IPS-20b (cell line): ENCODE data around the gene HOMER3.

Experiments used
- H3K27ac ChIP-seq: one replicate; pipeline ENCODE4 v1.5.1; 2013; ENCODE audit warnings: low read length
- H3K27me3 ChIP-seq: 2 replicates; pipeline ENCODE4 v1.6.1; 2013; ENCODE audit warnings: mild to moderate bottlenecking, low read length, inconsistent platforms; ENCODE audit not compliant: insufficient read depth
- H3K36me3 ChIP-seq: 2 replicates; pipeline ENCODE4 v1.6.1; 2013; ENCODE audit warnings: low read depth, mild to moderate bottlenecking, inconsistent platforms, low read length, moderate library complexity; ENCODE audit not compliant: insufficient read depth
- H3K4me1 ChIP-seq: 2 replicates; pipeline ENCODE4 v1.6.1; 2013; ENCODE audit warnings: mild to moderate bottlenecking, control low read depth, inconsistent platforms, low read length, moderate library complexity; ENCODE audit not compliant: insufficient read depth
- H3K4me3 ChIP-seq: 2 replicates; pipeline ENCODE4 v1.5.1; 2013; ENCODE audit warnings: mild to moderate bottlenecking, low read length, inconsistent platforms
- H3K9ac ChIP-seq: 2 replicates; pipeline ENCODE4 v1.6.1; 2013; ENCODE audit warnings: low read depth, mild to moderate bottlenecking, inconsistent platforms, low read length, moderate library complexity
- H3K9me3 ChIP-seq: 2 replicates; pipeline ENCODE4 v1.6.1; 2013; ENCODE audit warnings: mild to moderate bottlenecking, low read depth, low read length, inconsistent platforms; ENCODE audit not compliant: insufficient read depth

Gene HOMER3

DNA sequence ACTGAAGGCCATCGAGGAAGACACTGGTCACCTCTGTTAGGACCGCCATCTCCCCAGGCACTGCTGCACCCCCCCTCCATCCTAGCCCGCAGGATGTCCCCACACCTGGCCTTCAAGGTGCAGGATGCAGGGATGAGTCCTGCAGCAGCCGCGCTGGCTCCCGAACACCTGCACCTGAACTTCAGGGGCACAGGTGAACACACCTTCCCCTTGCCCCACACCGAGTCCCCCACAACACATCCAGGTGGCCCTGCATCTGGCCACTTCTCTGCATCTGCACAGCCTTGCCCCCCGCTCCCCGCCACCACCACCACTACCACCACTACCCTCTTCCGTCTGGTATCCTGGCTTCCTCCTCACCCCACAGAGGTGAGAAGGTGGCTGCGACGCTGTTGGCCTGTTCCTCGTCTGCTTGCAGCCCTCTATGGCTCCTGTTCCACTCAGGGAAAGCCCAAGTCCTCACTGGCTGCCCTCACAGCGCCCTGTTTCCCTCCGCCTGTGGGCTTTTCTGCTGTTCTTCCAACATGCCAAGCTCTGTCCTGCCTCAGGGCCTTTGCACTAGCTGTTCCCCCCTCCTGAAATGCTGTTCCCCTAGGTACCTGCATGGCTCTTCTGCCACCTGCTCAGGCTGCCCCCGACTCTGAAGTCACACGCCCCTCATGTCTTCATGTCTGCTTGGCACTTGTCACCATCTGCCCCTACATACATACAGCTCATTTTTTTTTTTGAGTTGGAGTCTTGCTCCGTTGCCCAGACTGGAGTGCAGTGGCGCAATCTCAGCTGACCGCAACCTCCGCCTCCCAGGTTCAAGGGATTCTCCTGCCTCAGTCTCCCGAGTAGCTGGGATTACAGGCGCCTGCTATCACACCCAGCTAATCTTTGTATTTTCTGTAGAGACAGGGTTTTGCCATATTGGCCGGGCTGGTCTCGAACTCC, 43.7 kb downstream of the HOMER3 start:
- Histone ChIP-seq H3K36me3 (no peaks in the 10 kb centered on the region), H3K4me1 (no peaks in the 10 kb centered on the region; the same call in 1 of the 2 replicates), H3K27me3 (peaks cover 27% of the 10 kb centered on the region), H3K27ac (no peak overlapping the region), H3K4me3 (no peak overlapping the region), H3K9ac (no peak overlapping the region), H3K9me3 (no peaks in the 10 kb centered on the region)

DNA sequence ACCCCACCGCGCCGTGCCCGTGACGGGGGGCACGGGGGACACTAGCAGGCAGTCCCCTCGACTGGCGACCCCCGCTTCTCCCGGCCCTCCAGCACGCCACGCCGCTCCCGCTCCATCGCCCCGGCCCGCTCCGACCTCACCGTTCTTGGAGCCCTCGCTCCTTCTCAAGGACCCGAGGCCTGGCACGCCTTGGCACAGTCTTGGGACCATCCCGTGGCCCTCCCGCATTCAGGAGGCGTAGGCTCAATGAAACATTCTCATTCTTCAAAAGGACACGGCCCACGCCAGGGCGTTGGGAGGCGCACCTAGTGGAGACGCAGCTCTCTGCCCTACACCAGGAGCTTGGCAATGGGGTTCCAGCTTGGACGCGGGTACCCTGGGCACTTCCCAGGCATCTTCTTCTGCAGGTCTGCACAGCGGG, 44.6 kb downstream of the HOMER3 start:
- H3K4me3 ChIP-seq, result peak overlapping the region; percentile 26; the same call in 1 of the 2 replicates

DNA sequence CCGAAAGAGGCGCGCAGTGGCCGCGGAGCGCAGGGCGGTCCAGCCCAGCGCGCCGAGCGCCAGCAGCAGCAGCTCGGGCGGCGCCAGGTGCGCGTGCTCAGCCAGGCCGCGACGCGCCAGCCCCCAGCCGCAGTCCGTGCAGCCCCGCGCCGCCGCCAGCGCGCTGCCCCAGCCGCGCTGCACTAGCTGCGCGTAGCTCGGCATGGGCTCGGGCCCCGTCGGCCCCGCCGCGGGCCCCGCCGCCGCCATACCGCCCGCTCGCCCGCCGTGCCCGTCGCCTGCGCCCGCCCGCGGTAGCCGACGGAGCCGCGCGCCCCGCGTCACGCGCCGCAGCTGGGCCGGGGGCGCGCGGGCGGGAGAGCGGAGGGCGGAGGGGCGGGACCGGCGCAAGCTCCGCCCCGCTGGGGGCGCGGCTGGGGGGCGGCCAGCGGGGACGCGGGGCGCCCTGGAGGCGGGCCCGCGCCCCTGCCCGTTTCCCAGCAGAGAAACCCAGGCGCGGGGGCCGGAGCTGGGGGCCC, 45.1 kb downstream of the HOMER3 start, which contains the start of gene CERS1:
Gene CERS1, minus strand, starts transcription at position 335 of the 518 bp plus-strand sequence. Its CDS starts 86 bp downstream, at position 249.
- Histone ChIP-seq H3K27me3 (peaks cover 27% of the 10 kb centered on the region), H3K4me3 (peak within 1 kb of the TSS; percentile 71; the same call in 1 of the 2 replicates), H3K27ac (no peak within 1 kb of the TSS)

More for the DNA sequence above, 44.6 kb downstream of the HOMER3 start:
- no peaks in the 10 kb centered on the region for H3K9me3 ChIP-seq
- H3K4me1 ChIP-seq, result no peaks in the 10 kb centered on the region; the same call in 1 of the 2 replicates
- no peaks in the 10 kb centered on the region for H3K36me3 ChIP-seq
- H3K27me3 ChIP-seq, result peaks cover 27% of the 10 kb centered on the region
- no peak overlapping the region for H3K9ac ChIP-seq
- no peak overlapping the region for H3K27ac ChIP-seq

DNA sequence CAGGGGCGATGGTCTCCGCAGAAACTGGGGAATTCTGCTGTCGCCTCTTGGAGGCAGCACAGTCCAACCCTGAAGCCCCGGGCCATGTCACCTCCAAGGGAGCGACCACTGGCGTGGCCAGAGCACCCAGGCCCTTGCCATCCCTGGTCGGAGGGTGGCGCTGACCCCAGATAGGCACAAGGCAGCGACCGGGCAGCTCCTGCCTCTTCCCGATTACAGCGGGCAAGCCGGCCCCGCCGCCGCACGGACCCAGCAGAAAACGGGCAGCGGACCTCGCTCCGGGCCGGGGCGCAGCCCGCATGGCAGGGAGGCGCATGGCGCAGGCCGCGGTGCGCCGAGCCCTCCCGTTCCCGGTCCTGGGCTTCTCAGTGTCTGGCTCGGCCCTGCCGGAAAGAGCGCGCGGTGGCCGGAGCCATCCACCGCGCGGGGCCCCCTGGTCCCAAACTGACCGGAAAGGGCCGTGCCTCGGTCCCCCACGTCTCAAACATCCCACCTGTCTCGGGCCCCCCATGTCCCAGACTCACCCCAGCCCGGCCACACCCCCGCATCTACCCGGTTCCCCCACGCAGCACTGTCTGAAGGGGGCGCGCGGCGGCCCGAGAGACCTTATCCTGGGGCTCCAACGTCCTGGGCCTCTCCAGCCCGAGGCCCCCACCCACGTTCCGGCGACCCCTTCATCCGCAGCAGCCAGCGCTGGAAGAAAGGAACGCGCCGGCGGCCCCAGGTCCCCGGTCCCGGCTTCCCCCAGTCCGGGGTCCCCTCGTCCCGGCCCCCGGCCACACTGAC, 45.8 kb downstream of the HOMER3 start:
- H3K27ac ChIP-seq, result no peak overlapping the region
- no peaks in the 10 kb centered on the region for H3K36me3 ChIP-seq
- H3K4me1 ChIP-seq, result no peaks in the 10 kb centered on the region; the same call in 1 of the 2 replicates
- H3K4me3 ChIP-seq, result peak overlapping the region; percentile 71
- peaks cover 27% of the 10 kb centered on the region for H3K27me3 ChIP-seq
- H3K9ac ChIP-seq, result peak overlapping the region; percentile 32; the same call in 1 of the 2 replicates
- H3K9me3 ChIP-seq, result no peaks in the 10 kb centered on the region

More for the DNA sequence above, 45.1 kb downstream of the HOMER3 start, which contains the start of gene CERS1:
- no peaks in the 10 kb centered on the region for H3K9me3 ChIP-seq
- no peaks in the 10 kb centered on the region; the same call in 1 of the 2 replicates for H3K4me1 ChIP-seq
- H3K9ac ChIP-seq, result peak within 1 kb of the TSS; percentile 32; the same call in 1 of the 2 replicates
- no peaks in the 10 kb centered on the region for H3K36me3 ChIP-seq

DNA sequence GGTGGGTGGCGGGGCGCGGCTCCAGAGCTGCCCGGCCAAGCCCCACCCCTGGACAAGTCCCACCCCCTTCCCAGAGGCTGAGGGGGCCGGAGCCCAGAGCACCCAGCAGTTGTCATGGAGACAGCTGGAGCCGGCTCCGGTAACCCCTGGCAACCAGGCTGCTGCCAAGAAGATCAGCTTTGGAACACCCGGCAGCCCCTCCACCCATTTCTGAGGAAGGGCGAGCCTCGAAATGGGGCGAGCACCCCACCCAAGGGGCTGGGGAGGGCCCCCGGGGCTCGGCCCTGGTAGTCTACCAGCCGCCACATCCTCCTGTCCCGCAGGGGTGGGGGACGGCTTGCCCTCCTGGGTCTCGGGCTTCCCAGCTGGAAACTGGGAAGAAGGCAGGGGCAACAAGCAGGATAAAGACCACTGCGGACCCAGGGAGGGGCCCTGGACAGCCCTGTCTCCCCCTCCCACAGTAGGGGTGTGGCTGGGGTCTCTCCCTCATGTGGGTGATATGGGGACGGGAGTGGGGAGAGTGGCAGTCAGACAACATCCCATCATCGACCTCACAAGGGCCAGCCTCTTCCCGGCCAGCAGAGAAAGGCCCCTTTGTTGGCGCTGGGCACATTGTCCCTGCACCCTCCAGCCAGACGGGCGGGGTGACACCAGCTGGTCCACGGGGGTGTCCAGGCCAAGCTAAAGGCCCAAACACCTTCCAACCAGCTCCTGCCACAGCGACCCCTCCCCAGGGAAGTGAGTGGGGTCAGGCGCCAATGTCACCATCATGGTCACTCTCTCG, 46.6 kb downstream of the HOMER3 start:
- Histone ChIP-seq H3K4me1 (no peaks in the 10 kb centered on the region; the same call in 1 of the 2 replicates), H3K9ac (peak overlapping the region; percentile 32; the same call in 1 of the 2 replicates), H3K9me3 (no peaks in the 10 kb centered on the region), H3K27ac (no peak overlapping the region), H3K4me3 (peak overlapping the region; percentile 71), H3K36me3 (no peaks in the 10 kb centered on the region), H3K27me3 (peaks cover 27% of the 10 kb centered on the region)

DNA sequence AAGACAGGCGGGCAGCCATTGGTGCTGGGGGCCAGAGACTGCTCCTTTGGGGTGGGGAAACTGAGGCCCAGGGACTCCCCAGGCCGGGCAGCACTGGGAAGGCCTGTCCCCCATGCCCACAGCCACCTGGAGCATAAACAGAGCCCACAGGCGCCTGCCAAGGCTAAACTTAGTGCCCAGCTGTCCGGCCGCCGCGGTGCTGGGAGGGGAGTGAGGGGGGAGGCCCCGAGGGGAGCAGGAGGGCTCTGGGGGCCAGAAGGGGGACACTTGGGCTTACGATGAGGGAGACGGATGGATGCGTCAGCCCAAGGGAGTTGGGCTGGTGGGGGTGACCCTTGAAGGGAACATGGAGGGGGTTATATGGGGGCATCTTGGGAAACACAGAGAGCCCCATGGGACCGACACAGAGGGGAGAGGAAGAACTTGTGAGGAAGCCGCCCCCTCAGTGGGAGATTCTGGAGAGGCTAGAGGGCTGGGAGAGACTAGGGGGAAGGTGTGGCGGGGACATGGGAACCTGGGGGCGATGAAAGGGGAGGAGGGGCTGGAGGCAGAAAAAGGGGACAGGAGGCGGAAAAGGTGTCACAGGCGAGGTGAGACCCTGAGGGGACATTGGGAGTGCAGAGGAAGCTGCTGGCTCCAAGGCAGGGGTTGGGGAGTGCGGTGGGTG, 47.3 kb downstream of the HOMER3 start:
- no peaks in the 10 kb centered on the region for H3K36me3 ChIP-seq
- no peaks in the 10 kb centered on the region for H3K9me3 ChIP-seq
- H3K4me1 ChIP-seq, result no peaks in the 10 kb centered on the region; the same call in 1 of the 2 replicates
- no peak overlapping the region for H3K9ac ChIP-seq
- H3K27ac ChIP-seq, result no peak overlapping the region
- H3K27me3 ChIP-seq, result peaks cover 27% of the 10 kb centered on the region
- no peak overlapping the region for H3K4me3 ChIP-seq

DNA sequence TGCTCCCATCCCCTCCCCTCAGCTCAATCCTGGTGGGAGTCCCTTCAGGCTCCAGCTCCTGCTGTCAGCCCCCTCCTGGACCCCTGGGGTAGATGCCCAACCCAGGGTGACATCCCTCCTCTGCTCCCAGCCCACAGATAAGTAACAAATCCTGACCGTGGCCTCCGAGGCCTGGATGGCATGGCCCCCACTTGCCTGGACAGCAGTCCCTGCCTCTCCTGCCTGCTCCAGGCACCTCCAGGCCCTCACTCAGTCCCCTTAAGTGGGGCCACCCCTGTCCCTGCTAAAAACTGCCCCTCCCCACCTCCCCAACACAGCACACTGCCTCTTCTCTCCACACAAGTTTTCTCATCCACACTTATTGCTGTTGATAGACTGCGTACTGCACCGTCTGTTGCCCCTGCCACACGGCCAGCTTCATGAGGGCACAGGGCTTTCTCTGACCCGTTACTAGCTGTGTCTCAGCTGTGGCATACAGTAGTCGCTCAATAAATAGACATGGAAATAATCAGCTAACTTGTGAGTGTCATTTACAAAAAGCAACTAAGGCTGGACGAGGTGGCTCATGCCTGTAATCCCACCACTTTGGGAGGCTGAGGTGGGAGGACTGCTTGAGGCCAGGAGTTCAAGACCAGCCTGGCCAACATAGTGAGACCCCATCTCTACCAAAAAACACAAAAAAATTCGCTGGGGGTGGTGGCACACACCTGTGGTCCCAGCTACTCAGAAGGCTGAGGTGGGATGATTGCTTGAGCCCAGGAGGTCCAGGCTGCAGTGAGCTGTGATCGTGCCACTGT, 50.9 kb downstream of the HOMER3 start:
- no peaks in the 10 kb centered on the region; the same call in 1 of the 2 replicates for H3K4me1 ChIP-seq
- no peaks in the 10 kb centered on the region for H3K9me3 ChIP-seq
- no peaks in the 10 kb centered on the region for H3K36me3 ChIP-seq
- H3K27ac ChIP-seq, result no peak overlapping the region
- H3K27me3 ChIP-seq, result peaks cover 12% of the 10 kb centered on the region
- H3K4me3 ChIP-seq, result no peak overlapping the region
- no peak overlapping the region for H3K9ac ChIP-seq

DNA sequence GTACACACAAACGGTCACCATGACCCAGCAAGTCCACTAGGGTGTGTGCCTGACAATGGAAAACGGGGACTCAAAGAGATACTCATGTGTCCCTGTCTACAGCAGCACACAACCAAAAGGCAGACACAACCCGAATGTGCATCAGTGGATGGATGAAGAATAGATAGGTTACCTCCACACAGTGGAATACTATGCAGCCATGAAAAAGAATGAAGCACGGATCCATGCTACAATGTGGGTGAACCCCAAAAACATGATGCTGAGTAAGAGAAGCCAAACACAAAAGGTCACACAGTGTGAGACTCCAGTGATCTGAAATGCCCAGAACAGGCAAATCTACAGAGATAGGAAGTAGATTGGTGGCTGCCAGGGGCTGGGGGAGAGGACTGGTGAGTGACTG, 54.0 kb downstream of the HOMER3 start:
- Histone ChIP-seq H3K4me3 (no peak overlapping the region), H3K36me3 (no peaks in the 10 kb centered on the region), H3K9me3 (no peaks in the 10 kb centered on the region), H3K27me3 (no peaks in the 10 kb centered on the region), H3K4me1 (no peaks in the 10 kb centered on the region), H3K9ac (no peak overlapping the region), H3K27ac (no peak overlapping the region)

DNA sequence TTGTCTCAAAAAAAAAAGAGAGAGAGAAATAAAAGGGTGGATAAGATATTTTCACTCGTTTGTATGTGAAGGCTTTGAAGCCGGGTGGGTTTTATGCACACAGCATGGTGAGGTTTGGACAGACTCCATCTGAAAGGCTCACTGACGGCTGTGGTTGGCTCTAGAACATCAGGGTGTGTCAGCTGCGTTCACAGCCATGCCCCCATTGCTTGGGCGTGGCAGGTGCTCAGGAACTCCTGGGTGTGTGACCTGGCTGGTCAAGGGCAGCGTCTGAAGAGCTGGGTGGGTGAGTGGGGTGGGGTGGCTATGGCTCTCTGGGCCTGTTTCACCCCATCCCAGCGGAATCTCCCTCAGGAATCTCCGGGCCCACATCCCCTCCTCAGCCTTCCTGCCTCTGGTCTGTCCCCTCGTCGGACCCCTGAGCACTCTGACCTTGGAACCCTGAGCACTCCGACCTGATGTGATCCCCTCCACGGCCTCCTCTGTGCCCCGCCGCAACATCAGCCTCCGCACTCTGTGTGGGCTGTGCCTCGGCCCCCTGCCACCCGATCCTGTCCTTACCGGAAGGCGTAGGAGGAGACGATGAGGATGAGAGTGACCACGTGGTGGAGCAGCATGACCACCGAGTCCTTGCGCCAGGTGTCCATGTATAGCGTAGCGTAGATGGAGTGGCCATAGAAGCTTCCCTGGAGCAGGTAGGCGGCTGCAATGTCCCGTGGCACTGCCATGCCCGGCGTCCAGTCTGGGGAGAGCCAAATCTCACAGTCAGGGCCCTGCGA, 57.3 kb downstream of the HOMER3 start:
- Histone ChIP-seq H3K27me3 (no peaks in the 10 kb centered on the region), H3K9me3 (no peaks in the 10 kb centered on the region), H3K4me1 (no peaks in the 10 kb centered on the region), H3K36me3 (peaks cover 5% of the 10 kb centered on the region; the same call in 1 of the 2 replicates), H3K27ac (no peak overlapping the region), H3K9ac (no peak overlapping the region), H3K4me3 (no peak overlapping the region)
